Stimulated activated CD4-positive, alpha-beta T cell treated with anti-CD3 and anti-CD28 coated beads, Interleukin-15, amount 100 ng/mL, for 48 hours (primary cell): ENCODE data around the gene SUPV3L1.
"Not testable (repeated sequence)": the region's sequence is repeated elsewhere in the genome, so short reads cannot be mapped to it uniquely, and the experiment has no call there.

Experiments used
- DNase-seq, 2 donors: peaks; one replicate each; pipeline ENCODE4 v3.0.0-alpha.2; 2020; ENCODE audit warnings: low read depth in 2 of 2

Gene SUPV3L1

DNA sequence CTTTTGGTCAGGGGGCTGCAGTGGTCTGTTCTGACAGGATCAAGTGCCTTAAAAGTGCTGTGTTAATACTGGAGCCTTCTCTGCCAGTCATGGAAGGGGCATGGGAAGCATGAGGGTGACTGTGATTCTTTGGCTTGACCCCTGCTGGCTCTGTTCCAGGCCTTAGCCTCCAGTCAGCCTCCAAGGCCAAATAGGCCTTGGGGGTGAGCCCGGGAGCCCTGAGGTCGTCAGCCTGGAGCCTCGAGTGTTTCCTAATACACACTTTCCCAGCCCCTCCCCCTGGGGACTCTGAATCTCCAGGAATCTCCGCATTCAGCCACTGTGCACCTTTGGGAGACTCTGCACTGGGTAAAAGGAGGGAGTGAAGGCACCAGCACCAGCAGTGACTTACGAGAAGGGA lies 50.1 kb downstream of the SUPV3L1 start:
- no peak for DNase-seq

GRCh38 chr10:69232252-69232651 lies 52.2 kb downstream of the SUPV3L1 start:
- no peak for DNase-seq

- DNase-seq = no peak
These were observed 52.9 kb downstream of the SUPV3L1 start for GRCh38 chr10:69232736-69233480.

DNA sequence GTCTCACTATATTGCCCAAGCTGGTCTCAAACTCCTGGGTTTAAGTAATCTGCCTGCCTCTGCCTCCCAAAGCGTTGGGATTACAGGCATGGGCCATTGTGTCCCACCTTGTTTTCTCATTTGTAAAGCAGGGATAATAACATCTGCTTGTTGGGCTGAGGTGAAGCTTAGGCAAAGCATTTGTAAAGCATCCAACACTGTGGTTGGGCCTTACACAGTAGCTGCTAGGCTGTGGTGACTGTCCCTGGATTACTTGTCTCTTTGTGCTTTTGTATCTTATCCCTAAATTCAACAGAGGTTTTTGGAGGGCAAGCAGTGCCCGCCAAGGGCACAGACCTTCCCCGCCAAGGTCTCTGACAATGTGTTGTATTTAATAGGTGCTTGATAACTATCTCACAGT lies 54.4 kb downstream of the SUPV3L1 start:
- DNase-seq = no peak

- DNase-seq = peak; percentile 72 to 84
These were observed 57.6 kb downstream of the SUPV3L1 start for GRCh38 chr10:69237528-69238159.

- no peak for DNase-seq
These were observed 59.1 kb downstream of the SUPV3L1 start for GRCh38 chr10:69239136-69239535.

DNA sequence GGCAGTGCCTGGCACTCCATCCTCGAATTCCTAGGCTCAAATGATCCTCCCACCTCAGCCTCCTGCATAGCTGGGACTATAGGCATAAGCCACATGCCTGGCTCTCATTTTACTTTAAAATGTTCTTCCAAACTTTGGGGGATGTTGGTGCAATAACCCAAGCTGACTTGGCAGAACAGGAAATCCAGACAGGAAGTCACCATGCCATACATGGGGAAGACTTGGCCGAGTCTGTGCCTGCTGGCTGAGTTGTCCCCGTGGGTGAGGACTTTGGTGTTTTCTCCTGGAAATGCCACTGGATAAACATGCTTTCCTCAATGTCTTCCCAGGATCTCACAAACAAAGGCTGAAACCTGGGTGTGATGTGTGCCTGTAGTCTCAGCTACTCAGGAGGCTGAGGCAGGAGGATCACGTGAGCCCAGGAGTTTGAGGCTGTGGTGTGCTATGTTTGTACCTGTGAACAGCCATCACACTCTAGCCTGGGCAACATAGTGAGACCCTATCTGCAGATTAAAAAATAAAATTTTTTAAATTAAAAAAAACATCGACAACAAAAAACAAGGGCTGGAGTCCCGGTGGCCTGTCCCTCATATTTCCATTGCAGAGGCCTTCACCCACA lies 59.9 kb downstream of the SUPV3L1 start:
- no peak for DNase-seq

- no peak for DNase-seq
These were observed 60.4 kb downstream of the SUPV3L1 start for GRCh38 chr10:69240455-69240854.

DNA sequence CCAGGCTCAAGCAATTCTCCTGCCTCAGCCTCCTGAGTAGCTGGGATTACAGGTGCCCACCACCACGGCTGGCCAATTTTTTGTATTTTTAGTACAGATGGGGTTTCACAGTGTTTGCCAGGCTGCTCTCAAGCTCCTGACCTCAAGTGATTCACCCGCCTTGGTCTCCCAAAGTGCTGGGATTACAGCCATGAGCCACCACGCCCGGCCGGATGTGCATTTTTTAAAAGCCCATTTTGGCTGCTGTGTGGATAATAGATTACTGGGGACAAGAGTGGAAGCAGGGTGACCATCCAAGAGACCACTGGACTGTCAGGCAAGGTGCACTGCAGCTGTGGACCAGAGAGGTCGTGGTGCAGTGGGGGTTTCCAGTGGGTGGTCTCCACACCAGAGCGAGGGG lies 61.5 kb downstream of the SUPV3L1 start:
- DNase-seq = no peak

DNA sequence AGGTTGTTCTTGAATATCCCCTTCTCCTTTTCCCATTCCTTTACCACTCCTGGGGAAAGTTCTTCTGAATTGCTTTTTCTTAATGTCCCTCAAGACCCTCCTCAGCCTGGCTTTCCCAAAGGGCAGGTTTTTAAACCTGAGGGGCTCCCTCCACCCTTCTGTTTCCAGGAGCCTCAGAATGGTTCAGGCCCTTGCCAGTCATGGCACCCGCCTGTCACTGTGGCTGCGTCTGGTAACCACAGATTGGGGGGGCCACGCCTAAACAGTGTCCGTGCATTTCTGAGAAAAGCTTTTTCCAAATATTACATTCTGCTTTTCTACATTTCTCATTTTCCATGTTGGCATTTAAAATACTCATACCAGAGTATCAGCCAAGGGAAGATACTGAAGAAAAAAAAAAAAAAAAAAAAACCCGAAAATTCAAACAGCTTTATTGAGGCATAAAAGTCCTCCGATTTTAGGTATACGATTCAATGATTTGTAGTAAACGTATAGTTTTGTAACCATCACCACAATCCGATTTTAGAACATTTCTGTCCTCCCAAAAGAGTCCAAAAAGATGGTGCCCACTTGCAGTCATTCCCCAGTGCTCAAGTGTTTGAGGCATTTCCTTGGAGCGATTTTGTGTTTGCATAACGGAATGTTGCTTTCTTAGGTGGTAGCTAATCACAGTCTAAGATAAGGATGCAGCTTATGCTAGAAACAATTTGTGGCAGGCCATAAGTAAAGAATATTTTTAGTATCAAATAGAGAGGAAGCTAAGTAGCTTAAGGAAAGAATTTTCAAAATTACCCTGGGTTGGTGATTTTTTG lies 62.2 kb downstream of the SUPV3L1 start:
- DNase-seq = no peak

DNA sequence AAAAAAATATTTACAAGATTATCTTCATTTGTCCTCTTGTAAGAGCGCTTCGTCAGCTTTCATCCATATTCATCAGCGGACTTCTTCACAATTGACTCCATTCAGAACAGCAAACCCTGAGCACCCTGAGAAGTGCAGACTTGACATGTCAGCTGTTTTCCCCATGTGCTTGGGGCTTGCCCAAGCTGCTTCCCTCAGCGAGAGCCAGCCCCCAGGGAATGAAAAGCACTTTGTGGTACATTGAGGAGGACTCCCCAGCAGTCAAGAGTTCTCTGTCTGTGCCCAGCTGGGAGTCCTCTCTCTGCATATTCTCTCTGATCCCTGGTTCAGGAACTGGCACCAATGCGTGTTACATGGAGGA lies 62.8 kb downstream of the SUPV3L1 start:
- no peak for DNase-seq

DNA sequence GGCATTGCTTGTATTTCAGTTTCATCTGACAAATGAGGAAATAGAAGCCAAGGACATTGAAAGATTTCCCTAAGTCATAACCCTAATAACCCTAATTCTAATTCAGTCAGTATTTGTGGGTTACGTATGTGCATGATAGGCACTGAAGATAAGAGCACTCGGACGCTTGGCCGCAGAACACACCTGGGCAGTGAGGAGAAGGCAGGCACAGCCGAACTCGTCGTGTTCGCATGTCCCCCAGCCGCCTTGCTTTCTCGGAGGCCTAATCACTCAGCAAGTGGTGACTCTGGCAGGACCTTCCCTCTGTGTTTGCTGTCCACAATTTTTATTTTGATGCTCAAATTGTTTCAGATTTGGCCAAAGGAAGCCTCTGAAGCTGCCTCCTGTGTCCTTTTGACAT lies 63.8 kb downstream of the SUPV3L1 start:
- DNase-seq = no peak

DNA sequence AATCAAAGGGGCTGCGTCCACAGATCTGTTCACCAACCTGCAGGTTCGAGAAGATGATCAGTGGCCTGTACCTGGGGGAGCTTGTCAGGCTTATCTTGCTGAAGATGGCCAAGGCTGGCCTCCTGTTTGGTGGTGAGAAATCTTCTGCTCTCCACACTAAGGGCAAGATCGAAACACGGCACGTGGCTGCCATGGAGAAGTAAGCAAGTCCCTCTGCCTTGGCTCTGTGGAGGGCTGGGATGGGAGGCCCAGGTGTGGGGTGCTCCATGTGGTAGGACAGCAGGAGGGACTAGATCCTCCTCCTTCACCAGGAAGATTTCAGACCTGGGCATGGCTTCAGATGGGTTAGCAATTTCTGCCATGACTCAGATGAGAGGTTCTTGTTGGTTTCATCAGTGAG lies 66.0 kb downstream of the SUPV3L1 start:
- no peak for DNase-seq

DNA sequence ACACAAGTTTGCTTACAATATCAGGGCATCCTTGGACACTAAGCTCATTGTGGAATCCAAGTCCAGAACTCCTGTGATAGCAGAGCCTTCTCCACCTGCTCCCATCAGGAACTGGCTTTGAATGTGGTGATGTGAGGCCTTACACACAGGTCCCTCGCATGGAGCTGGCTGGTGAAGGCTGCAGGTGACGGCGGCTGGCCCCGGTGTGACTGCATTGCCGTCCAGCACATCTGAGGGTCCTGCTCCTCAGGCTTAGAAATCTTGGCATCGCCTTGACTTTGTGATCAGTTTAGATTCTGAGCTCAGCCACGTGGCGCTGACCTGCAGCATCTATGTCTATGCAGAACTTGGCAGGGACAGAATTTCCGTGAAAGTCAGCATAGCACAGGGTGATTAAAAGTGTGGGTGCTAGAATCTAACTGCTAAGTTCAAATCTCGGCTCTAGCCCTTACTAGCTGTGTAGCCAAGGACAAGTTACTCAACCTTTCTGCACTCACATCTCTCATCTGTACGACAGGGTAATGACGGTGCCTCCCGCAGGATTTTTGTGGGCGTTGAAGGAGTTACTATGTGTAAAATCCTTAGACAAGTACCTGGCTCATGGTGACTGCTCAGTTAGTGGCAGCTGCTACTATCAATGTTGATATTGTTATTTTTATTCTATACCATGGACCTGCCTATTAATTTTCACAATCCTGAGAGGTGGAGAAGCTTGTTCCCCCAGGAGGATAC lies 66.7 kb downstream of the SUPV3L1 start:
- no peak for DNase-seq

DNA sequence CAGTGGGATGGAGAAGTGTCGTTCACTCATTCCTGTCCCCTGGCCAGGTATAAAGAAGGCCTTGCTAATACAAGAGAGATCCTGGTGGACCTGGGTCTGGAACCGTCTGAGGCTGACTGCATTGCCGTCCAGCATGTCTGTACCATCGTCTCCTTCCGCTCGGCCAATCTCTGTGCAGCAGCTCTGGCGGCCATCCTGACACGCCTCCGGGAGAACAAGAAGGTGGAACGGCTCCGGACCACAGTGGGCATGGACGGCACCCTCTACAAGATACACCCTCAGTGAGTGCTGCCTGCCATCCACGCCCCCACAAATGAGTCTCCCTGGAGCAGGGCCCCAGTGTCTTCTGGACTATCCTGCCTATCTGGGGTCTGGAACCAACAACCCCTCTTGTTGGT lies 67.3 kb downstream of the SUPV3L1 start:
- DNase-seq = no peak

GRCh38 chr10:69248117-69248730 lies 68.2 kb downstream of the SUPV3L1 start:
- no peak for DNase-seq

- DNase-seq = no peak
These were observed 70.0 kb downstream of the SUPV3L1 start for GRCh38 chr10:69250041-69250440.

DNA sequence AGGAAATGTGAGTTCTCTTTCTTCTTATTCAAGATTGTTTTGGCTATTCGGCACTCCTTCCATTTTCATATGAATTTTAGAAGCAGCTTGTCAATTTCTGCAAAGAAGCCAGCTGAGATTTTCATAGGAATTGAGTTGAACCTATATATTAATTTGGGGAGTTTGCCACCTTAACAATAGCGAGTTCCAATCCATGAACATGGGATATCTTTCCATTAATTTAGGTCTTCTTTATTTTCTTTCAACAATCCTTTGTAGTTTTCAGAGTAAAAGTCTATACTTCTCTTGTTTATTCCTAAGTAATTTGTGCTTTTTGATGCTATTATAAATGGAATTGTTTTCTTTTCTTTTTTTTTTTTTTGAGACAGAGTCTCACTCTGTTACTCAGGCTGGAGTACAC lies 71.4 kb downstream of the SUPV3L1 start:
- DNase-seq = not testable (repeated sequence)

DNA sequence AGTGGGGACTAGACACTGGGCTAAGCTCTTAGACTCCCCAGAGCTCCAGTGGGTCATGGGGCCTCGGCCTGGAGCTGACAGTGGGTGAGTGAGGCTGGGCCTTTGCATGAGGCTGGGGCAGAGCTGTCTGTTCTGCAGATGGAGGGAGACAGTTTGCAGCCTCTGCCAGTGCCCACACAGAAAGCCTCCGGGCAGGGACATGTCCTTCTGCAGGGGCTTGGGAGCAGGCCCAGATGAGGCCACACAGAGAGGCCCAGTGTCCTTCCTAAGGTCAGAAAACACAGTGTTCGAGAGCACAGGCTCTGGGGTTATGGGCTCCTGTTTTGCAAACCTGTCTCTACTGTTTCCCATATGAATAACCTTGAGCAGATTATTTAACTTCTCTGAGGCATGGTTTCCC lies 73.1 kb downstream of the SUPV3L1 start:
- DNase-seq = no peak

DNA sequence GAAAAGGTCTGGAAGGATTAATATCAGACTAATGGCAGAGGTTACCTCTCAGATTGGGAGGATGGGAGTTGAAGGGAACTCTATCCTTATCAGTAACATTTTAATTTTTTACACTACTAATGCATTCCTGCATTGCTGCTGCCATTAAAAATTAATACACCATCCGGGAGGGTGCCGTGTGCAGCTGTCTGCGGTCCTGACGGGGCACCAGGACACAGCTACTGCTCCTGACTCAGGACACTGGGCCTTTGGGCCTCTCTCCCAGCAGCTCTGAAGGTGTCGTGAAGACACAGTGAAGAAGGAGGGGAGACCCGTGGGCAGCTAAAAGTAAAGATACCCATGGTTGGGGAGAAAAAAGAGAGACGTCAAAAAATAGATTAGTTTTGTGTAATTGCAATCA lies 74.8 kb downstream of the SUPV3L1 start:
- DNase-seq = no peak
